HG03469 (cell line): ENCODE measurements around the gene BLOC1S3.

Experiments used
- ATAC-seq: cut with Tn5 transposase; IDR thresholded peaks from one replicate; pipeline ENCODE4 v1.9.1; 2021; ENCODE audit warnings: mild to moderate bottlenecking, moderate library complexity, moderate number of reproducible peaks; ENCODE audit not compliant: unreplicated experiment

Gene BLOC1S3

GRCh38 chr19:45160870-45161737 lies 17.5 kb upstream of the BLOC1S3 start, which contains the start of gene NKPD1:
Gene NKPD1, minus strand, starts transcription at chr19:45160982. Its CDS starts 832 bp downstream, at chr19:45160150.
- ATAC-seq: no peak

- no peak for ATAC-seq
Observed at GRCh38 chr19:45161738-45162607, 16.6 kb upstream of the BLOC1S3 start.

GRCh38 chr19:45162608-45163143 lies 15.9 kb upstream of the BLOC1S3 start:
- no peak for ATAC-seq

GRCh38 chr19:45163156-45163555 lies 15.4 kb upstream of the BLOC1S3 start:
- ATAC-seq: no peak

GRCh38 chr19:45163751-45164460 lies 14.7 kb upstream of the BLOC1S3 start:
- no peak for ATAC-seq

- no peak for ATAC-seq
Observed at GRCh38 chr19:45164577-45165335, 13.8 kb upstream of the BLOC1S3 start.

GRCh38 chr19:45166723-45167252 lies 11.8 kb upstream of the BLOC1S3 start:
- ATAC-seq: no peak

GRCh38 chr19:45168767-45169351 lies 9.7 kb upstream of the BLOC1S3 start:
- ATAC-seq: no peak

- ATAC-seq: no peak
Observed at GRCh38 chr19:45169602-45170001, 9.0 kb upstream of the BLOC1S3 start.

GRCh38 chr19:45170146-45171106 lies 8.2 kb upstream of the BLOC1S3 start:
- no peak for ATAC-seq

GRCh38 chr19:45171211-45171623 lies 7.4 kb upstream of the BLOC1S3 start:
- ATAC-seq: no peak

- ATAC-seq: no peak
Observed at GRCh38 chr19:45172173-45172572, 6.4 kb upstream of the BLOC1S3 start.

- ATAC-seq: no peak
Observed at GRCh38 chr19:45172611-45173208, 5.9 kb upstream of the BLOC1S3 start.

- no peak for ATAC-seq
Observed at GRCh38 chr19:45173816-45174215, 4.8 kb upstream of the BLOC1S3 start.

- ATAC-seq: no peak
Observed at GRCh38 chr19:45175515-45176345, 2.9 kb upstream of the BLOC1S3 start.

GRCh38 chr19:45177817-45178261 lies 745 bp upstream of the BLOC1S3 start, which contains the start of gene TRAPPC6A:
Gene TRAPPC6A, minus strand, starts transcription at chr19:45178237. Its CDS starts 19 bp downstream, at chr19:45178218.
- ATAC-seq: no peak
